HCT116 (cell line): ENCODE measurements around the gene PXYLP1.

Experiments used
- EGR1 ChIP-seq: IDR thresholded peaks from 2 replicates; pipeline ENCODE4 v1.6.1; 2012; ENCODE audit warnings: low read depth
- POLR2A ChIP-seq: IDR thresholded peaks from 2 replicates; pipeline ENCODE4 v1.7.0; 2011; ENCODE audit warnings: borderline replicate concordance; ENCODE audit not compliant: insufficient read depth, insufficient read length; ENCODE audit errors: extremely low read depth
- SP1 ChIP-seq: IDR thresholded peaks from 2 replicates; pipeline ENCODE4 v1.6.1; 2012; ENCODE audit warnings: low read depth
- TF ChIP-seq, protein P1 (sequence below): IDR thresholded peaks from 2 replicates; pipeline ENCODE4 v1.6.1; 2012
- TF ChIP-seq, protein P2 (sequence below), 3 experiments: fragments of 200-600 bp in 1 of 3; sonication (generic) in 1 of 3; IDR thresholded peaks in 2 of 3; conservative IDR thresholded peaks in 1 of 3; 2 replicates each; pipeline ENCODE4 v1.5.1; 2012 to 2017; ENCODE audit warnings: low read depth in 2 of 3, low read length in 2 of 3, antibody characterized with exemption in 1 of 3, borderline replicate concordance in 1 of 3, control low read depth in 1 of 3, mild to moderate bottlenecking in 1 of 3, mixed read lengths in 1 of 3, mixed run types in 1 of 3, moderate library complexity in 1 of 3; ENCODE audit not compliant: insufficient read depth in 1 of 3

DNA sequence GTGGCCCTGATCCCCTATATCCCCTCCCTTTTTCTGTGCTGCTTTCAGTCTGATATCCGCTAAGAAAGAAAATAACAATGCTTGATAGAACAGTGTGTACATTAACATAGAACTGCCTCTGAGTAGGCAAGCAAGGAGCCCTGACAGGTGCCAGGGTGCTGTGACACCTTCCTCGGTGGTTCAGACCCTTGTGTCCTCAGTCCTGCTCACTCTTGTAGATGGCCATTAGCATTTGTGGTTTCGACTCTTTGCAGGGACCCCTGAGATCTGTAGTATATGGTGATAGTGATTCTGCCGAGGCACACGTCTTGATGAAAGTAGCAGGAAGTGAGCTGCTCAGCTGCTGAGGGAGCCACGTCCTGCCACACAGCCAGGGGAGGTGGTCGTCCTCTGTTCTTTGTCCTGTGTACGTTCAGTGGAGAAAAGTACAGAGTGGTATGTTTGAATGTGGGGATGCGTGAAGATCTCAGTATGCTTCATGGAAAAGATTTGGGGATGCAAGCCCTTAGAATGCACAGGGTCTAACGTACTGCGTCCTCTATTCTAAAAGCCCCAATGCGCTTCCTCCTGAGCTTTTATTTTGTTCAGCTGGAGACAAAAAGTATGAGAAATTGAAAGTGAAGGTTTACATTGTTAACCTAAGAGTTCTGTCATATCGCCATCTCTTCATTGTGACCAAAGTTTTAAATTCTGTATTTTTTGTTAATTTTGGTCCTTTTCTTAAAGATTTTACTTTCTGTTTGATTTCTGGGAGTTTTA is 35.4 kb downstream of the PXYLP1 start:
- TF ChIP-seq, protein P1, sequence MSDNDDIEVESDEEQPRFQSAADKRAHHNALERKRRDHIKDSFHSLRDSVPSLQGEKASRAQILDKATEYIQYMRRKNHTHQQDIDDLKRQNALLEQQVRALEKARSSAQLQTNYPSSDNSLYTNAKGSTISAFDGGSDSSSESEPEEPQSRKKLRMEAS, result no peak
- TF ChIP-seq SP1 (no peak), EGR1 (no peak), POLR2A (no peak)
- TF ChIP-seq, protein P2, sequence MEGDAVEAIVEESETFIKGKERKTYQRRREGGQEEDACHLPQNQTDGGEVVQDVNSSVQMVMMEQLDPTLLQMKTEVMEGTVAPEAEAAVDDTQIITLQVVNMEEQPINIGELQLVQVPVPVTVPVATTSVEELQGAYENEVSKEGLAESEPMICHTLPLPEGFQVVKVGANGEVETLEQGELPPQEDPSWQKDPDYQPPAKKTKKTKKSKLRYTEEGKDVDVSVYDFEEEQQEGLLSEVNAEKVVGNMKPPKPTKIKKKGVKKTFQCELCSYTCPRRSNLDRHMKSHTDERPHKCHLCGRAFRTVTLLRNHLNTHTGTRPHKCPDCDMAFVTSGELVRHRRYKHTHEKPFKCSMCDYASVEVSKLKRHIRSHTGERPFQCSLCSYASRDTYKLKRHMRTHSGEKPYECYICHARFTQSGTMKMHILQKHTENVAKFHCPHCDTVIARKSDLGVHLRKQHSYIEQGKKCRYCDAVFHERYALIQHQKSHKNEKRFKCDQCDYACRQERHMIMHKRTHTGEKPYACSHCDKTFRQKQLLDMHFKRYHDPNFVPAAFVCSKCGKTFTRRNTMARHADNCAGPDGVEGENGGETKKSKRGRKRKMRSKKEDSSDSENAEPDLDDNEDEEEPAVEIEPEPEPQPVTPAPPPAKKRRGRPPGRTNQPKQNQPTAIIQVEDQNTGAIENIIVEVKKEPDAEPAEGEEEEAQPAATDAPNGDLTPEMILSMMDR (IDR thresholded peaks at IDR 0.05 in 2 of 3, conservative IDR thresholded peaks at IDR 0.05 in 1 of 3; ENCODE audit: borderline replicate concordance in 1 of 3, insufficient read depth in 1 of 3, low read depth in 2 of 3, low read length in 2 of 3), result no peak
